BLaER1 treated with 17β-estradiol and CSF1 and Interleukin-3, amounts not matched to agents 10 nM and 100 nM (cell line): ENCODE measurements around the gene IFIT1.

ENCODE experiments used
- H3K27ac ChIP-seq, 11 experiments: shearing (Covaris generic); formaldehyde crosslinking; 2 replicates each; pipeline ENCODE4 v1.8.1; 2022
- H3K27me3 ChIP-seq, 11 experiments: shearing (Covaris generic); formaldehyde crosslinking; 2 replicates each; pipeline ENCODE4 v1.8.1; 2022
- H3K36me3 ChIP-seq, 11 experiments: shearing (Covaris generic); formaldehyde crosslinking; 2 replicates each; pipeline ENCODE4 v1.8.1; 2022
- H3K4me1 ChIP-seq, 10 experiments: shearing (Covaris generic); formaldehyde crosslinking; 2 replicates each; pipeline ENCODE4 v1.8.1; 2022
- H3K4me2 ChIP-seq, 11 experiments: shearing (Covaris generic); formaldehyde crosslinking; 2 replicates each; pipeline ENCODE4 v1.8.1; 2022
- H3K4me3 ChIP-seq, 10 experiments: shearing (Covaris generic); formaldehyde crosslinking; 2 replicates each; pipeline ENCODE4 v1.8.1; 2022
- H3K9ac ChIP-seq, 11 experiments: shearing (Covaris generic); formaldehyde crosslinking; 2 replicates each; pipeline ENCODE4 v1.8.1; 2022
- H3K9me3 ChIP-seq, 11 experiments: shearing (Covaris generic); formaldehyde crosslinking; replicated peaks in 1 of 11; 2 replicates each; pipeline ENCODE4 v1.8.1; 2022
- H4K20me1 ChIP-seq, 11 experiments: shearing (Covaris generic); formaldehyde crosslinking; 2 replicates each; pipeline ENCODE4 v1.8.1; 2022
- Cebpa-rat ChIP-seq, 11 experiments: shearing (Covaris generic); IDR thresholded peaks; 2 replicates each; pipeline ENCODE4 v1.8.1; 2022

IFIT1 gene

GRCh38 chr10:89414146-89414878 lies 21.9 kb downstream of the IFIT1 start, which contains the start of gene IFIT5:
IFIT5 (plus strand) TSS chr10:89414568; CDS start chr10:89414799, 231 bp downstream.
- Histone ChIP-seq H3K27me3 (no peaks in the 10 kb centered on the region), H3K4me2 (peak within 1 kb of the TSS; percentile 67 to 93 (median 84)), H3K9ac (peak within 1 kb of the TSS; percentile 84 to 97 (median 93)), H3K27ac (peak within 1 kb of the TSS; percentile 84 to 98 (median 94)), H3K4me1 (peaks cover 37 to 66% (median 50%) of the 10 kb centered on the region in 10 experiments), H3K36me3 (peaks cover 13 to 22% (median 15%) of the 10 kb centered on the region in 11 experiments; a peak in 21 of 22 replicates), H3K4me3 (peak within 1 kb of the TSS; percentile 75 to 92 (median 84)), H3K9me3 (peaks cover 6 to 13% (median 11%) of the 10 kb centered on the region in 11 experiments), H4K20me1 (peaks cover 0 to 26% (median 0%) of the 10 kb centered on the region in 11 experiments; a peak in 9 of 22 replicates)
- TF ChIP-seq Cebpa-rat (IDR thresholded peaks at IDR 0.05): no peak

GRCh38 chr10:89414879-89415821 lies 22.7 kb downstream of the IFIT1 start:
- Histone ChIP-seq H3K4me3 (peak overlapping the region; percentile 75 to 92 (median 84)), H3K4me1 (peaks cover 40 to 68% (median 54%) of the 10 kb centered on the region in 10 experiments), H3K36me3 (peaks cover 13 to 29% (median 17%) of the 10 kb centered on the region in 11 experiments; a peak in 21 of 22 replicates), H3K4me2 (peak overlapping the region; percentile 67 to 93 (median 84)), H4K20me1 (peaks cover 0 to 28% (median 0%) of the 10 kb centered on the region in 11 experiments; a peak in 9 of 22 replicates), H3K27me3 (no peaks in the 10 kb centered on the region), H3K27ac (peak overlapping the region; percentile 84 to 98 (median 94)), H3K9ac (peak overlapping the region; percentile 84 to 97 (median 93)), H3K9me3 (peaks cover 6 to 13% (median 11%) of the 10 kb centered on the region in 11 experiments)
- TF ChIP-seq Cebpa-rat (IDR thresholded peaks at IDR 0.05): no peak

GRCh38 chr10:89416465-89416864 lies 24.0 kb downstream of the IFIT1 start:
- H4K20me1 ChIP-seq: peaks cover 0 to 41% (median 0%) of the 10 kb centered on the region in 11 experiments; a peak in 9 of 22 replicates
- H3K27me3 ChIP-seq: no peaks in the 10 kb centered on the region
- peaks cover 6 to 12% (median 11%) of the 10 kb centered on the region in 11 experiments for H3K9me3 ChIP-seq
- H3K36me3 ChIP-seq: peaks cover 20 to 42% (median 30%) of the 10 kb centered on the region in 11 experiments
- H3K4me1 ChIP-seq: peaks cover 40 to 56% (median 52%) of the 10 kb centered on the region in 10 experiments
- H3K27ac ChIP-seq: no peak overlapping the region
- peak overlapping the region; percentile 67 to 93 (median 84) for H3K4me2 ChIP-seq
- TF ChIP-seq Cebpa-rat (IDR thresholded peaks at IDR 0.05): no peak
- 0 out of 22 replicates have a peak overlapping the region, but pooled peaks of 1 of the 11 experiments have one; percentile 93 for H3K9ac ChIP-seq
- peak overlapping the region in 3 of 10 experiments; percentile 81 to 92 (median 86); a peak in 1 of 20 replicates for H3K4me3 ChIP-seq

- no peak overlapping the region for H3K4me3 ChIP-seq
- no peak for TF ChIP-seq Cebpa-rat (IDR thresholded peaks at IDR 0.05)
- peak overlapping the region; percentile 4 to 56 (median 37); a peak in 15 of 22 replicates for H3K4me2 ChIP-seq
Observed at GRCh38 chr10:89419548-89419947, 27.1 kb downstream of the IFIT1 start.

GRCh38 chr10:89421018-89421476 lies 28.6 kb downstream of the IFIT1 start:
- peaks cover 0 to 40% (median 0%) of the 10 kb centered on the region in 11 experiments; a peak in 9 of 22 replicates for H4K20me1 ChIP-seq
- H3K36me3 ChIP-seq: peaks cover 21 to 52% (median 34%) of the 10 kb centered on the region in 11 experiments
- peaks cover 20 to 37% (median 32%) of the 10 kb centered on the region in 10 experiments for H3K4me1 ChIP-seq
- TF ChIP-seq Cebpa-rat (IDR thresholded peaks at IDR 0.05): no peak
- no peak overlapping the region for H3K4me2 ChIP-seq
- H3K27me3 ChIP-seq: no peaks in the 10 kb centered on the region
- H3K27ac ChIP-seq: no peak overlapping the region
- H3K9ac ChIP-seq: no peak overlapping the region
- H3K9me3 ChIP-seq: no peaks in the 10 kb centered on the region
- no peak overlapping the region for H3K4me3 ChIP-seq

More at GRCh38 chr10:89419548-89419947, 27.1 kb downstream of the IFIT1 start:
- Histone ChIP-seq H3K9ac (no peak overlapping the region), H3K9me3 (no peaks in the 10 kb centered on the region), H3K4me1 (peaks cover 31 to 43% (median 39%) of the 10 kb centered on the region in 10 experiments), H4K20me1 (peaks cover 0 to 44% (median 0%) of the 10 kb centered on the region in 11 experiments; a peak in 9 of 22 replicates), H3K27me3 (no peaks in the 10 kb centered on the region), H3K36me3 (peaks cover 21 to 52% (median 34%) of the 10 kb centered on the region in 11 experiments), H3K27ac (no peak overlapping the region)

- H3K4me1 ChIP-seq: peaks cover 0 to 3% (median 0%) of the 10 kb centered on the region in 10 experiments; a peak in 1 of 20 replicates
- no peak overlapping the region for H3K4me3 ChIP-seq
- H3K9ac ChIP-seq: no peak overlapping the region
- no peaks in the 10 kb centered on the region for H3K9me3 ChIP-seq
- H3K27me3 ChIP-seq: no peaks in the 10 kb centered on the region
- H4K20me1 ChIP-seq: peaks cover 0 to 18% (median 0%) of the 10 kb centered on the region in 11 experiments; a peak in 6 of 22 replicates
- no peak overlapping the region for H3K27ac ChIP-seq
- no peak for TF ChIP-seq Cebpa-rat (IDR thresholded peaks at IDR 0.05)
- H3K4me2 ChIP-seq: no peak overlapping the region
- peaks cover 8 to 28% (median 18%) of the 10 kb centered on the region in 11 experiments; a peak in 21 of 22 replicates for H3K36me3 ChIP-seq
Observed at GRCh38 chr10:89425000-89425399, 32.6 kb downstream of the IFIT1 start.

GRCh38 chr10:89426230-89426868 lies 33.9 kb downstream of the IFIT1 start:
- Histone ChIP-seq H3K4me2 (no peak overlapping the region), H3K27me3 (no peaks in the 10 kb centered on the region), H3K9ac (no peak overlapping the region), H3K36me3 (peaks cover under 1 to 14% (median 4%) of the 10 kb centered on the region in 11 experiments; a peak in 19 of 22 replicates), H3K27ac (no peak overlapping the region), H3K9me3 (no peaks in the 10 kb centered on the region), H3K4me1 (peaks cover 0 to 3% (median 0%) of the 10 kb centered on the region in 10 experiments; a peak in 1 of 20 replicates), H3K4me3 (no peak overlapping the region), H4K20me1 (peaks cover 0 to 14% (median 0%) of the 10 kb centered on the region in 11 experiments; a peak in 4 of 22 replicates)
- TF ChIP-seq Cebpa-rat (IDR thresholded peaks at IDR 0.05): no peak
